WTC11 (cell line): ENCODE data around the gene FAM53C. TPM values are rescaled to one million over a fixed set of nuclear protein-coding genes. Genes with fewer than 3 reads are reported as not detected.

Experiments used
- ATAC-seq: fragments of 200-7000 bp; cut with Tn5 transposase; 2 replicates; pipeline ENCODE4 v1.10.0; 2021; ENCODE audit warnings: mild to moderate bottlenecking, moderate library complexity
- CTCF ChIA-PET: fragments of 300-600 bp; sonication (Branson Sonifier 250); formaldehyde crosslinking; loops from one replicate; lab custom pipeline; 2021; ENCODE audit warnings: antibody characterized with exemption; lab: Charles Lee
- POLR2A ChIA-PET: fragments of 350-600 bp; sonication (Branson Sonifier 250); formaldehyde crosslinking; loops from one replicate; lab custom pipeline; 2021; ENCODE audit warnings: antibody characterized with exemption; lab: Charles Lee
- DNase-seq: peaks from one replicate; pipeline ENCODE4 v3.0.0; 2021; ENCODE audit warnings: low spot score
- H3K27ac Mint-ChIP-seq: 2 replicates; pipeline ENCODE4 v1.8.0; 2021; ENCODE audit warnings: mixed read lengths
- H3K27me3 Mint-ChIP-seq: 2 replicates; pipeline ENCODE4 v1.8.0; 2021; ENCODE audit warnings: low read depth, mild to moderate bottlenecking, moderate library complexity, mixed read lengths
- H3K36me3 Mint-ChIP-seq: 2 replicates; pipeline ENCODE4 v1.8.0; 2021; ENCODE audit warnings: mixed read lengths
- H3K4me1 Mint-ChIP-seq: 2 replicates; pipeline ENCODE4 v1.8.0; 2022; ENCODE audit warnings: mixed read lengths
- H3K4me3 Mint-ChIP-seq: 2 replicates; pipeline ENCODE4 v1.8.0; 2021; ENCODE audit warnings: mild to moderate bottlenecking, moderate library complexity, mixed read lengths
- H3K9me3 Mint-ChIP-seq: 2 replicates; pipeline ENCODE4 v1.8.0; 2021; ENCODE audit warnings: mixed read lengths
- ATF1 ChIP-seq: sonication (generic); formaldehyde crosslinking; IDR thresholded peaks from 2 replicates; pipeline ENCODE4 v1.8.1; 2023; ENCODE audit warnings: mild to moderate bottlenecking, moderate library complexity, missing genetic modification reagents
- CDX4 ChIP-seq: fragments of 250-450 bp; sonication (Bioruptor Pico); IDR thresholded peaks from 2 replicates; pipeline ENCODE4 v1.9.0; 2021; ENCODE audit warnings: moderate library complexity, mild to moderate bottlenecking, inconsistent platforms, borderline replicate concordance
- CTCF ChIP-seq: fragments of 200-600 bp; IDR thresholded peaks from 2 replicates; pipeline ENCODE4 v1.8.0; 2022; ENCODE audit warnings: antibody characterized with exemption
- FOXJ3 ChIP-seq: sonication (generic); formaldehyde crosslinking; IDR thresholded peaks from 2 replicates; pipeline ENCODE4 v1.9.0; 2021; ENCODE audit warnings: missing genetic modification reagents, mild to moderate bottlenecking, borderline replicate concordance
- GRHL2 ChIP-seq: fragments of 250-450 bp; sonication (Bioruptor Pico); IDR thresholded peaks from 2 replicates; pipeline ENCODE4 v1.8.0; 2022; ENCODE audit warnings: mild to moderate bottlenecking, moderate library complexity; ENCODE audit not compliant: insufficient replicate concordance, severe bottlenecking
- GTF2I ChIP-seq: fragments of 250-450 bp; sonication (Bioruptor Pico); conservative IDR thresholded peaks from 2 replicates; pipeline ENCODE4 v1.4.0; 2021; ENCODE audit warnings: mild to moderate bottlenecking
- JUN ChIP-seq: sonication (generic); formaldehyde crosslinking; IDR thresholded peaks from 2 replicates; pipeline ENCODE4 v1.8.0; 2023; ENCODE audit warnings: mild to moderate bottlenecking, missing genetic modification reagents
- MXD4 ChIP-seq: fragments of 250-450 bp; sonication (Bioruptor Pico); IDR thresholded peaks from 2 replicates; pipeline ENCODE4 v1.8.0; 2021; ENCODE audit warnings: mild to moderate bottlenecking, moderate library complexity, borderline replicate concordance
- PRDM15 ChIP-seq: sonication (generic); formaldehyde crosslinking; IDR thresholded peaks from 2 replicates; pipeline ENCODE4 v1.8.0; 2022; ENCODE audit warnings: missing genetic modification reagents
- RELA ChIP-seq: sonication (generic); formaldehyde crosslinking; IDR thresholded peaks from 2 replicates; pipeline ENCODE4 v1.8.1; 2022; ENCODE audit warnings: missing genetic modification reagents, mild to moderate bottlenecking, borderline replicate concordance
- RORB ChIP-seq: fragments of 250-450 bp; sonication (Bioruptor Pico); IDR thresholded peaks from 2 replicates; pipeline ENCODE4 v1.9.0; 2021; ENCODE audit warnings: mild to moderate bottlenecking
- SMAD3 ChIP-seq: sonication (generic); formaldehyde crosslinking; IDR thresholded peaks from 2 replicates; pipeline ENCODE4 v1.8.0; 2022; ENCODE audit warnings: missing genetic modification reagents, mild to moderate bottlenecking, borderline replicate concordance
- ZBTB21 ChIP-seq: sonication (generic); formaldehyde crosslinking; IDR thresholded peaks from 2 replicates; pipeline ENCODE4 v1.8.1; 2023; ENCODE audit warnings: mild to moderate bottlenecking, missing genetic modification reagents, borderline replicate concordance
- ZNF219 ChIP-seq: sonication (generic); formaldehyde crosslinking; IDR thresholded peaks from 2 replicates; pipeline ENCODE4 v1.8.0; 2023; ENCODE audit warnings: missing genetic modification reagents, mild to moderate bottlenecking, borderline replicate concordance
- ZNF232 ChIP-seq: sonication (generic); formaldehyde crosslinking; IDR thresholded peaks from 2 replicates; pipeline ENCODE4 v1.8.0; 2022; ENCODE audit warnings: mild to moderate bottlenecking, missing genetic modification reagents
- ZNF416 ChIP-seq: fragments of 250-450 bp; sonication (Bioruptor Pico); IDR thresholded peaks from 2 replicates; pipeline ENCODE4 v1.9.0; 2021; ENCODE audit warnings: mild to moderate bottlenecking, inconsistent platforms
- total RNA-seq: library from RNA; stranded (reverse); gene quantifications from 3 replicates; pipeline ENCODE4 v1.2.3, GENCODE V29; 2021
- TF ChIP-seq, protein P1 (sequence below): sonication (generic); formaldehyde crosslinking; conservative IDR thresholded peaks from 2 replicates; pipeline ENCODE4 v1.8.1; 2023; ENCODE audit warnings: mild to moderate bottlenecking, low read depth, missing genetic modification reagents, moderate library complexity
- TF ChIP-seq, protein P2 (sequence below): sonication (generic); formaldehyde crosslinking; IDR thresholded peaks from 2 replicates; pipeline ENCODE4 v1.8.1; 2022; ENCODE audit warnings: mild to moderate bottlenecking, missing genetic modification reagents, moderate library complexity, borderline replicate concordance

FAM53C gene
- total RNA-seq, 1 experiment from 2014 or later, result 51.3 TPM

- no peak for DNase-seq
- Mint-ChIP-seq H3K27me3 (no peaks in the 10 kb centered on the region), H3K4me3 (peak overlapping the region; percentile 92)
- ChIA-PET POLR2A (interaction anchor here (4.4 kb wide), 1 partner anchor 13 kb away, joined by 61 read pairs; the partner anchor contains the start of gene KDM3B), CTCF (interaction anchor here (10.7 kb wide), 1 partner anchor 13 kb away, joined by 187 read pairs; the partner anchor contains the start of gene KDM3B)
- no peak for TF ChIP-seq RELA (CRISPR knock-in tag)
- TF ChIP-seq ZBTB21, result no peak
- no peak for TF ChIP-seq GRHL2 (CRISPR knock-in tag)
- TF ChIP-seq, all 79 proteins: peak for 0
- H3K36me3 Mint-ChIP-seq, result peaks cover 33% of the 10 kb centered on the region
- no peaks in the 10 kb centered on the region for H3K9me3 Mint-ChIP-seq
- no peak for ATAC-seq
- peak overlapping the region; percentile 100; the same call in 1 of the 2 replicates for H3K27ac Mint-ChIP-seq
- peaks cover 35% of the 10 kb centered on the region for H3K4me1 Mint-ChIP-seq
Observed at GRCh38 chr5:138340008-138340407, 1.9 kb downstream of the FAM53C start.

- Mint-ChIP-seq H3K9me3 (no peaks in the 10 kb centered on the region), H3K36me3 (peaks cover 63% of the 10 kb centered on the region), H3K27me3 (no peaks in the 10 kb centered on the region), H3K27ac (no peak overlapping the region), H3K4me1 (peaks cover 15% of the 10 kb centered on the region), H3K4me3 (no peak overlapping the region)
- no peak for TF ChIP-seq SMAD3
- no peak for TF ChIP-seq ATF1 (CRISPR knock-in tag)
- TF ChIP-seq, protein P1, sequence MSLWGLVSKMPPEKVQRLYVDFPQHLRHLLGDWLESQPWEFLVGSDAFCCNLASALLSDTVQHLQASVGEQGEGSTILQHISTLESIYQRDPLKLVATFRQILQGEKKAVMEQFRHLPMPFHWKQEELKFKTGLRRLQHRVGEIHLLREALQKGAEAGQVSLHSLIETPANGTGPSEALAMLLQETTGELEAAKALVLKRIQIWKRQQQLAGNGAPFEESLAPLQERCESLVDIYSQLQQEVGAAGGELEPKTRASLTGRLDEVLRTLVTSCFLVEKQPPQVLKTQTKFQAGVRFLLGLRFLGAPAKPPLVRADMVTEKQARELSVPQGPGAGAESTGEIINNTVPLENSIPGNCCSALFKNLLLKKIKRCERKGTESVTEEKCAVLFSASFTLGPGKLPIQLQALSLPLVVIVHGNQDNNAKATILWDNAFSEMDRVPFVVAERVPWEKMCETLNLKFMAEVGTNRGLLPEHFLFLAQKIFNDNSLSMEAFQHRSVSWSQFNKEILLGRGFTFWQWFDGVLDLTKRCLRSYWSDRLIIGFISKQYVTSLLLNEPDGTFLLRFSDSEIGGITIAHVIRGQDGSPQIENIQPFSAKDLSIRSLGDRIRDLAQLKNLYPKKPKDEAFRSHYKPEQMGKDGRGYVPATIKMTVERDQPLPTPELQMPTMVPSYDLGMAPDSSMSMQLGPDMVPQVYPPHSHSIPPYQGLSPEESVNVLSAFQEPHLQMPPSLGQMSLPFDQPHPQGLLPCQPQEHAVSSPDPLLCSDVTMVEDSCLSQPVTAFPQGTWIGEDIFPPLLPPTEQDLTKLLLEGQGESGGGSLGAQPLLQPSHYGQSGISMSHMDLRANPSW (CRISPR knock-in tag), result no peak
- TF ChIP-seq ZNF416 (CRISPR knock-in tag), result no peak
- no peak for TF ChIP-seq FOXJ3 (CRISPR knock-in tag)
- TF ChIP-seq MXD4 (CRISPR knock-in tag), result no peak
- no peak for TF ChIP-seq ZNF232
- no peak for TF ChIP-seq ZNF219 (CRISPR knock-in tag)
- TF ChIP-seq RORB, result no peak
- TF ChIP-seq GTF2I (CRISPR knock-in tag), result no peak
- no peak for TF ChIP-seq CTCF
- ChIA-PET CTCF (interaction anchor here (1.2 kb wide), 1 partner anchor 9 kb away, joined by 4 read pairs; no protein-coding TSS in a partner anchor), POLR2A (interaction anchor here (1.0 kb wide), 1 partner anchor 13 kb away, joined by 4 read pairs; the partner anchor contains the start of gene CDC25C)
- no peak for DNase-seq
- ATAC-seq, result no peak
Observed at GRCh38 chr5:138344887-138345622, 7.0 kb downstream of the FAM53C start.

DNA sequence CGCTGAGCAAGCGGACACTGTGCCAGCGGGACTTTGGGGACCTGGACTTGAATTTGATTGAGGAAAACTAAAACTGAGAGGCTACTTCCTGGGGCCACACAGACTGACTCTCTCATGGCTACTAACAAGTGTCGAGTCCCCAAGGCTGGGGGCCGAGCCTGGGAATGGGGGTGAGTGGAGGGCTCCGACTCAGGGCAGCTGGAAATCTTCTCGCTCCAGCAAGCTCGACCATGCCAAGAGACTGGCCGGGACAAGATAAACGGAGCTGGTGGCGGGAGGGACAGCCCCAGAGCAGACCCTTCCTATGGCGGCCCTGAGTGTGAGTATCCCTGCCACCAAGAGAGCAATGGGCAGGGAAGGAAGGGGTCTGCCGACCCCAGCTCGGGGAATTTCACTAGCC, 8.8 kb downstream of the FAM53C start:
- peaks cover 5% of the 10 kb centered on the region; the same call in 1 of the 2 replicates for H3K4me1 Mint-ChIP-seq
- POLR2A ChIA-PET, result no interaction called here
- H3K9me3 Mint-ChIP-seq, result peaks cover 7% of the 10 kb centered on the region
- DNase-seq (no peak), ATAC-seq (no peak)
- CTCF ChIA-PET, result no interaction called here
- H3K27ac Mint-ChIP-seq, result no peak overlapping the region
- H3K27me3 Mint-ChIP-seq, result no peaks in the 10 kb centered on the region
- peaks cover 55% of the 10 kb centered on the region for H3K36me3 Mint-ChIP-seq
- no peak overlapping the region for H3K4me3 Mint-ChIP-seq
- no peak for TF ChIP-seq RORB
- TF ChIP-seq PRDM15 (CRISPR knock-in tag), result no peak
- TF ChIP-seq, protein P2, sequence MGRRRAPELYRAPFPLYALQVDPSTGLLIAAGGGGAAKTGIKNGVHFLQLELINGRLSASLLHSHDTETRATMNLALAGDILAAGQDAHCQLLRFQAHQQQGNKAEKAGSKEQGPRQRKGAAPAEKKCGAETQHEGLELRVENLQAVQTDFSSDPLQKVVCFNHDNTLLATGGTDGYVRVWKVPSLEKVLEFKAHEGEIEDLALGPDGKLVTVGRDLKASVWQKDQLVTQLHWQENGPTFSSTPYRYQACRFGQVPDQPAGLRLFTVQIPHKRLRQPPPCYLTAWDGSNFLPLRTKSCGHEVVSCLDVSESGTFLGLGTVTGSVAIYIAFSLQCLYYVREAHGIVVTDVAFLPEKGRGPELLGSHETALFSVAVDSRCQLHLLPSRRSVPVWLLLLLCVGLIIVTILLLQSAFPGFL, result no peak
- no peak for TF ChIP-seq CDX4 (CRISPR knock-in tag)
- no peak for TF ChIP-seq JUN (CRISPR knock-in tag)
